Measurements from ENCODE around the gene GLB1L2. TPM values are rescaled to one million over a fixed set of nuclear protein-coding genes. Genes with fewer than 3 reads are reported as not detected.

Gene GLB1L2
- total RNA-seq, 2 donors from 2014 or later: 9.9 to 12.5 TPM

DNA sequence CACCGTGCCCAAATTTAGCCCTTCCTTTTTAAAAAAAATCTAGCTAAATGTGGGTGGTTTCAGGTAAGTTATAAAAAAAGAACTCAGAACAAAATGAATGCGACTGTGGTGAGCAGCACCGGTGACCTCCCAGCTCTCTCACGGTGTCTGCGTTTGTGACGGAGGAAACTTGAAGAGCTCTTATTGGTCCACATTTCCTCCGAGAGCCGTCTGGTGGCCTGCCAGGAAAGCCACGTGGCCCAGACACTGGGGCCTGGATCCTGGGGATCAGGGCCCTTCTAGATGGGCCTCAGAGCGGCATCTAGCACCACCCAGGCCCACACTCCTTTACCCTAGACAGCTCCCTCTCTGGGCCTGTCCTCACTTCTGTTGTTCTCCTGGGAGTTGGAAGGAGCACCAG is 40.7 kb downstream of the GLB1L2 start:
- H3K9me3 Mint-ChIP-seq: no peaks in the 10 kb centered on the region
- H3K36me3 Mint-ChIP-seq (ENCODE audit: low read depth): peaks cover 2% of the 10 kb centered on the region
- Histone ChIP-seq H3K36me3 (ENCODE audit: control insufficient read depth, insufficient read depth, low read length) (no peaks in the 10 kb centered on the region), H3K9ac (ENCODE audit: extremely low read depth, low read length, poor library complexity, severe bottlenecking) (no peak overlapping the region), H3K4me3 (ENCODE audit: low read length) (no peak overlapping the region), H3K4me1 (ENCODE audit: control insufficient read depth, insufficient read depth, low read length) (no peaks in the 10 kb centered on the region), H3K27me3 (ENCODE audit: control insufficient read depth, insufficient read depth, low read length, poor library complexity, severe bottlenecking) (no peaks in the 10 kb centered on the region), H3K27ac (ENCODE audit: low read depth, low read length) (no peak overlapping the region), H3K9me3 (ENCODE audit: control insufficient read depth, low read length) (no peaks in the 10 kb centered on the region)
- no peak for DNase-seq
- no peaks in the 10 kb centered on the region for H3K27me3 Mint-ChIP-seq (ENCODE audit: insufficient read depth)
- TF ChIP-seq, protein P1, sequence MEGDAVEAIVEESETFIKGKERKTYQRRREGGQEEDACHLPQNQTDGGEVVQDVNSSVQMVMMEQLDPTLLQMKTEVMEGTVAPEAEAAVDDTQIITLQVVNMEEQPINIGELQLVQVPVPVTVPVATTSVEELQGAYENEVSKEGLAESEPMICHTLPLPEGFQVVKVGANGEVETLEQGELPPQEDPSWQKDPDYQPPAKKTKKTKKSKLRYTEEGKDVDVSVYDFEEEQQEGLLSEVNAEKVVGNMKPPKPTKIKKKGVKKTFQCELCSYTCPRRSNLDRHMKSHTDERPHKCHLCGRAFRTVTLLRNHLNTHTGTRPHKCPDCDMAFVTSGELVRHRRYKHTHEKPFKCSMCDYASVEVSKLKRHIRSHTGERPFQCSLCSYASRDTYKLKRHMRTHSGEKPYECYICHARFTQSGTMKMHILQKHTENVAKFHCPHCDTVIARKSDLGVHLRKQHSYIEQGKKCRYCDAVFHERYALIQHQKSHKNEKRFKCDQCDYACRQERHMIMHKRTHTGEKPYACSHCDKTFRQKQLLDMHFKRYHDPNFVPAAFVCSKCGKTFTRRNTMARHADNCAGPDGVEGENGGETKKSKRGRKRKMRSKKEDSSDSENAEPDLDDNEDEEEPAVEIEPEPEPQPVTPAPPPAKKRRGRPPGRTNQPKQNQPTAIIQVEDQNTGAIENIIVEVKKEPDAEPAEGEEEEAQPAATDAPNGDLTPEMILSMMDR (conservative IDR thresholded peaks at IDR 0.05): no peak
- 92 to 97% methylated on average over 6 to 10 of the region's 10 CpGs for WGBS, 2 experiments (ENCODE audit: insufficient coverage in 1 of 2, insufficient read length in 1 of 2)
- H3K27ac Mint-ChIP-seq: no peak overlapping the region
- peaks cover 6% of the 10 kb centered on the region for H3K4me1 Mint-ChIP-seq
- no peak overlapping the region for H3K4me3 Mint-ChIP-seq

GRCh38 chr11:134372961-134373360 is 41.2 kb downstream of the GLB1L2 start:
- H3K27ac Mint-ChIP-seq: peak overlapping the region; percentile 21
- no peak overlapping the region for H3K4me3 Mint-ChIP-seq
- Histone ChIP-seq H3K27me3 (ENCODE audit: control insufficient read depth, insufficient read depth, low read length, poor library complexity, severe bottlenecking) (no peaks in the 10 kb centered on the region), H3K36me3 (ENCODE audit: control insufficient read depth, insufficient read depth, low read length) (no peaks in the 10 kb centered on the region), H3K9me3 (ENCODE audit: control insufficient read depth, low read length) (no peaks in the 10 kb centered on the region), H3K4me1 (ENCODE audit: control insufficient read depth, insufficient read depth, low read length) (no peaks in the 10 kb centered on the region), H3K9ac (ENCODE audit: extremely low read depth, low read length, poor library complexity, severe bottlenecking) (no peak overlapping the region), H3K27ac (ENCODE audit: low read depth, low read length) (no peak overlapping the region), H3K4me3 (ENCODE audit: low read length) (no peak overlapping the region)
- TF ChIP-seq, protein P1 (conservative IDR thresholded peaks at IDR 0.05): no peak
- 90 to 91% methylated on average over 8 of the region's 8 CpGs for WGBS, 2 experiments (ENCODE audit: insufficient coverage in 1 of 2, insufficient read length in 1 of 2)
- no peaks in the 10 kb centered on the region for H3K9me3 Mint-ChIP-seq
- H3K27me3 Mint-ChIP-seq (ENCODE audit: insufficient read depth): no peaks in the 10 kb centered on the region
- H3K4me1 Mint-ChIP-seq: peaks cover 6% of the 10 kb centered on the region
- H3K36me3 Mint-ChIP-seq (ENCODE audit: low read depth): peaks cover 2% of the 10 kb centered on the region
- DNase-seq: no peak

GRCh38 chr11:134373591-134374052 is 41.8 kb downstream of the GLB1L2 start:
- Mint-ChIP-seq H3K9me3 (no peaks in the 10 kb centered on the region), H3K4me3 (no peak overlapping the region), H3K4me1 (peaks cover 6% of the 10 kb centered on the region), H3K27ac (no peak overlapping the region), H3K36me3 (ENCODE audit: low read depth) (peaks cover 2% of the 10 kb centered on the region), H3K27me3 (ENCODE audit: insufficient read depth) (no peaks in the 10 kb centered on the region)
- no peak overlapping the region for H3K27ac ChIP-seq (ENCODE audit: low read depth, low read length)
- WGBS, 2 experiments (ENCODE audit: insufficient coverage in 1 of 2, insufficient read length in 1 of 2): 92 to 95% methylated on average over 5 to 14 of the region's 14 CpGs
- no peaks in the 10 kb centered on the region for H3K36me3 ChIP-seq (ENCODE audit: control insufficient read depth, insufficient read depth, low read length)
- no peak overlapping the region for H3K9ac ChIP-seq (ENCODE audit: extremely low read depth, low read length, poor library complexity, severe bottlenecking)
- TF ChIP-seq, protein P1 (conservative IDR thresholded peaks at IDR 0.05): no peak
- H3K9me3 ChIP-seq (ENCODE audit: control insufficient read depth, low read length): no peaks in the 10 kb centered on the region
- no peak for DNase-seq
- no peak overlapping the region for H3K4me3 ChIP-seq (ENCODE audit: low read length)
- H3K4me1 ChIP-seq (ENCODE audit: control insufficient read depth, insufficient read depth, low read length): no peaks in the 10 kb centered on the region
- H3K27me3 ChIP-seq (ENCODE audit: control insufficient read depth, insufficient read depth, low read length, poor library complexity, severe bottlenecking): no peaks in the 10 kb centered on the region
